ENCODE measurements around the gene PODN. TPM values are rescaled to one million over a fixed set of nuclear protein-coding genes. Genes with fewer than 3 reads are reported as not detected.

PODN gene
- total RNA-seq, 1 donor from 2014 or later = 0.10 TPM

GRCh38 chr1:53075206-53075605 lies 13.2 kb downstream of the PODN start:
- Mint-ChIP-seq H3K27me3 (ENCODE audit: unreplicated experiment) (peaks cover 8% of the 10 kb centered on the region), H3K4me1 (ENCODE audit: unreplicated experiment) (no peaks in the 10 kb centered on the region), H3K4me3 (ENCODE audit: unreplicated experiment) (no peak overlapping the region), H3K27ac (ENCODE audit: unreplicated experiment) (no peak overlapping the region), H3K9me3 (ENCODE audit: unreplicated experiment) (no peaks in the 10 kb centered on the region), H3K36me3 (ENCODE audit: low read depth, unreplicated experiment) (no peaks in the 10 kb centered on the region)
- no peak for DNase-seq (ENCODE audit: low spot score)
- TF ChIP-seq CTCF (IDR thresholded peaks at IDR 0.05; ENCODE audit: unreplicated experiment) = no peak

- Mint-ChIP-seq H3K27ac (ENCODE audit: unreplicated experiment) (no peak overlapping the region), H3K4me1 (ENCODE audit: unreplicated experiment) (no peaks in the 10 kb centered on the region), H3K4me3 (ENCODE audit: unreplicated experiment) (no peak overlapping the region), H3K9me3 (ENCODE audit: unreplicated experiment) (no peaks in the 10 kb centered on the region), H3K27me3 (ENCODE audit: unreplicated experiment) (peaks cover 8% of the 10 kb centered on the region), H3K36me3 (ENCODE audit: low read depth, unreplicated experiment) (no peaks in the 10 kb centered on the region)
- no peak for DNase-seq (ENCODE audit: low spot score)
- TF ChIP-seq CTCF (IDR thresholded peaks at IDR 0.05; ENCODE audit: unreplicated experiment) = no peak
These were observed 13.7 kb downstream of the PODN start for GRCh38 chr1:53075761-53076163.

GRCh38 chr1:53076165-53076564 lies 14.2 kb downstream of the PODN start:
- TF ChIP-seq CTCF (IDR thresholded peaks at IDR 0.05; ENCODE audit: unreplicated experiment) = no peak
- Mint-ChIP-seq H3K4me1 (ENCODE audit: unreplicated experiment) (no peaks in the 10 kb centered on the region), H3K27me3 (ENCODE audit: unreplicated experiment) (peaks cover 8% of the 10 kb centered on the region), H3K27ac (ENCODE audit: unreplicated experiment) (no peak overlapping the region), H3K36me3 (ENCODE audit: low read depth, unreplicated experiment) (no peaks in the 10 kb centered on the region), H3K9me3 (ENCODE audit: unreplicated experiment) (no peaks in the 10 kb centered on the region), H3K4me3 (ENCODE audit: unreplicated experiment) (no peak overlapping the region)
- DNase-seq (ENCODE audit: low spot score) = no peak

- H3K27me3 Mint-ChIP-seq (ENCODE audit: unreplicated experiment) = peaks cover 8% of the 10 kb centered on the region
- no peak overlapping the region for H3K27ac Mint-ChIP-seq (ENCODE audit: unreplicated experiment)
- no peak for DNase-seq (ENCODE audit: low spot score)
- no peaks in the 10 kb centered on the region for H3K9me3 Mint-ChIP-seq (ENCODE audit: unreplicated experiment)
- peaks cover 3% of the 10 kb centered on the region for H3K4me1 Mint-ChIP-seq (ENCODE audit: unreplicated experiment)
- no peak overlapping the region for H3K4me3 Mint-ChIP-seq (ENCODE audit: unreplicated experiment)
- no peaks in the 10 kb centered on the region for H3K36me3 Mint-ChIP-seq (ENCODE audit: low read depth, unreplicated experiment)
- no peak for TF ChIP-seq CTCF (IDR thresholded peaks at IDR 0.05; ENCODE audit: unreplicated experiment)
These were observed 14.9 kb downstream of the PODN start for GRCh38 chr1:53076721-53077598.

GRCh38 chr1:53077599-53077965 lies 15.6 kb downstream of the PODN start:
- Mint-ChIP-seq H3K9me3 (ENCODE audit: unreplicated experiment) (no peaks in the 10 kb centered on the region), H3K4me1 (ENCODE audit: unreplicated experiment) (peaks cover 8% of the 10 kb centered on the region), H3K27ac (ENCODE audit: unreplicated experiment) (no peak overlapping the region), H3K4me3 (ENCODE audit: unreplicated experiment) (no peak overlapping the region), H3K36me3 (ENCODE audit: low read depth, unreplicated experiment) (no peaks in the 10 kb centered on the region), H3K27me3 (ENCODE audit: unreplicated experiment) (peaks cover 8% of the 10 kb centered on the region)
- no peak for TF ChIP-seq CTCF (IDR thresholded peaks at IDR 0.05; ENCODE audit: unreplicated experiment)
- no peak for DNase-seq (ENCODE audit: low spot score)
